ENCODE data around the gene SP100. TPM values are rescaled to one million over a fixed set of nuclear protein-coding genes. Genes with fewer than 3 reads are reported as not detected.

Gene SP100
- total and polyA plus RNA-seq, 2 of the 13 experiments (the other 11 are each of a cell fraction or from before 2014, with no cell fraction given): 12.6 to 16.5 TPM

DNA sequence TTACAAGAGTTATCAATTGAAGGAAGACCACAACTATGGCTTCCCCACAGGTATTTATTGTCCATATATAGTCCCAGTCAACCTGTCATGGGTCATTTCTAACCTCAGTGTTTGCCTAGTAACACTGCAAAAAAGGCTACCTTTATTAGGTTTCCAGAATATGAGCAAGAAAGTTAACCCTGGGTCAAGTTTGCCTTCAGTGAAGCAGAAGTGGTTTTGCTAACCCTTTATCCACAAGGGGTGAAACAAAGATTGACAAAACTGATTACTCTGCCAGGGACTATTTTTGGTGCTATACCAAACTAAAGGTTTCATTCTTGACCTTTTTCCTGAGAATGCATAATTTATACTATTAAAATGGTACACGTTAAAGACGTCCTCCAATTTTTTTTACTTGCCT, 28.8 kb downstream of the SP100 start (continued):
- TF ChIP-seq TSC22D2 (CRISPR knock-in tag; IDR thresholded peaks at IDR 0.05; ENCODE audit: borderline replicate concordance) (no peak), ZNF20 (CRISPR knock-in tag; IDR thresholded peaks at IDR 0.05) (no peak), ZNF18 (CRISPR knock-in tag; IDR thresholded peaks at IDR 0.05; ENCODE audit: insufficient replicate concordance) (no peak), ZMYM4 (CRISPR knock-in tag; IDR thresholded peaks at IDR 0.05) (no peak), ZNF775 (CRISPR knock-in tag; IDR thresholded peaks at IDR 0.05; ENCODE audit: borderline replicate concordance) (no peak), KMT2B (CRISPR knock-in tag; IDR thresholded peaks at IDR 0.05) (no peak)
- TF ChIP-seq, protein P1, sequence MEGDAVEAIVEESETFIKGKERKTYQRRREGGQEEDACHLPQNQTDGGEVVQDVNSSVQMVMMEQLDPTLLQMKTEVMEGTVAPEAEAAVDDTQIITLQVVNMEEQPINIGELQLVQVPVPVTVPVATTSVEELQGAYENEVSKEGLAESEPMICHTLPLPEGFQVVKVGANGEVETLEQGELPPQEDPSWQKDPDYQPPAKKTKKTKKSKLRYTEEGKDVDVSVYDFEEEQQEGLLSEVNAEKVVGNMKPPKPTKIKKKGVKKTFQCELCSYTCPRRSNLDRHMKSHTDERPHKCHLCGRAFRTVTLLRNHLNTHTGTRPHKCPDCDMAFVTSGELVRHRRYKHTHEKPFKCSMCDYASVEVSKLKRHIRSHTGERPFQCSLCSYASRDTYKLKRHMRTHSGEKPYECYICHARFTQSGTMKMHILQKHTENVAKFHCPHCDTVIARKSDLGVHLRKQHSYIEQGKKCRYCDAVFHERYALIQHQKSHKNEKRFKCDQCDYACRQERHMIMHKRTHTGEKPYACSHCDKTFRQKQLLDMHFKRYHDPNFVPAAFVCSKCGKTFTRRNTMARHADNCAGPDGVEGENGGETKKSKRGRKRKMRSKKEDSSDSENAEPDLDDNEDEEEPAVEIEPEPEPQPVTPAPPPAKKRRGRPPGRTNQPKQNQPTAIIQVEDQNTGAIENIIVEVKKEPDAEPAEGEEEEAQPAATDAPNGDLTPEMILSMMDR (CRISPR knock-in tag; IDR thresholded peaks at IDR 0.05): no peak

- FAIRE-seq: no peak
Measured at GRCh38 chr2:230447036-230447435, 31.0 kb downstream of the SP100 start.

More at GRCh38 chr2:230447036-230447435, 31.0 kb downstream of the SP100 start:
- H3K9me3 ChIP-seq (ENCODE audit: low read length): no peaks in the 10 kb centered on the region
- peaks cover 3 to 15% of the 10 kb centered on the region in 2 experiments; a peak in 4 of 5 replicates for H3K36me3 ChIP-seq (replicated peaks in 1 of 2; ENCODE audit: control insufficient read depth in 1 of 2, insufficient read depth in 2 of 2, low read length in 2 of 2)
- intact Hi-C loops (cut with micrococcal nuclease; ENCODE audit: unreplicated experiment): no loop called here
- TF ChIP-seq ZNF678 (CRISPR knock-in tag; IDR thresholded peaks at IDR 0.05): no peak
- no peak for TF ChIP-seq GLI4 (CRISPR knock-in tag; IDR thresholded peaks at IDR 0.05; ENCODE audit: borderline replicate concordance)
- no peak for TF ChIP-seq ZNF850 (CRISPR knock-in tag; conservative IDR thresholded peaks at IDR 0.05)
- H4K20me1 ChIP-seq (ENCODE audit: insufficient read depth, low read length): no peaks in the 10 kb centered on the region
- H3K79me2 ChIP-seq (ENCODE audit: insufficient read depth, low read length): no peaks in the 10 kb centered on the region
- no peak overlapping the region for H3K4me3 ChIP-seq (replicated peaks in 1 of 3; ENCODE audit: insufficient read depth in 1 of 3, low read depth in 2 of 3, low read length in 3 of 3)
- ATAC-seq (no peak), DNase-seq (ENCODE audit: low spot score) (no peak)
- no TSS peak for BruUV-seq (replicated peaks)
- POLR2A ChIA-PET: no interaction called here
- no peak overlapping the region for H3K27ac ChIP-seq (ENCODE audit: extremely low read length, insufficient read depth, low read length)
- CTCF ChIA-PET (ENCODE audit: low intra/inter-chr PET ratio, low total read pairs): no interaction called here
- in situ Hi-C loops (cut with HindIII; ENCODE audit: extremely low pct_ligation_motif_present, low pct_unique_long_range_greater_than_20kb): no loop called here
- WGBS (ENCODE audit: low lambda C conversion rate): 90% methylated on average over 7 of the region's 7 CpGs
- no peak overlapping the region for H3K9ac ChIP-seq (ENCODE audit: insufficient read depth, low read depth, low read length)
- no peak overlapping the region for H2AFZ ChIP-seq (ENCODE audit: low read length)
- no peaks in the 10 kb centered on the region for H3K4me1 ChIP-seq (ENCODE audit: insufficient read depth, low read length)
- no peaks in the 10 kb centered on the region for H3K27me3 ChIP-seq (ENCODE audit: control insufficient read depth in 1 of 2, insufficient read depth in 2 of 2, low read length in 2 of 2)
- H3K4me2 ChIP-seq (ENCODE audit: low read depth, low read length): no peak overlapping the region

Data from HepG2 (cell line).